ENCODE data around the gene USH1C.

USH1C gene

DNA sequence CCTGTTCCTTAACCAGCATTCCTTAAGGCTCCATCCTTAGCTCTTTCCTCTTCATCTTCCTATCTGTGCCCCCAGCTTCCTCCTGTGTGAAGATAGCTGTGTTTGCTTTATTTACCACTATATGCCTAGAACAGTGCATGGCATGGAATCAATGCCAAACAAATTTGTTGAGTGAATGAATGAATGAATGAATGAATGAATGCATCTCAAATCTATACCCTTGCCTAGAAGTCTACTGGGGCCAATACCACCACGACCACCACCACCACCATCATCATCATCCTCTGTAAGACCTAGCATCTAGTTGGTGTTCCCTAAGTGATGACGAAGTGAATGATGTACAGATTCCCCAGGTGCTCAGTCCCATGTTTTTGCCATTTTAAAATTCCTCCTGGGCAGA, 2.0 kb upstream of the USH1C start:
- Histone ChIP-seq H4K91ac (ENCODE audit: low read length) (no peak overlapping the region), H2BK15ac (ENCODE audit: low read depth, poor library complexity, severe bottlenecking) (no peak overlapping the region), H3K18ac (ENCODE audit: low read depth in 1 of 2, low read length in 2 of 2) (no peak overlapping the region), H4K8ac (ENCODE audit: low read length) (no peak overlapping the region), H2BK12ac (ENCODE audit: low read length in 2 of 2) (no peak overlapping the region), H2BK120ac (ENCODE audit: low read depth, low read length) (no peak overlapping the region), H3K9me3 (ENCODE audit: control insufficient read depth, low read length) (no peaks in the 10 kb centered on the region), H3K4ac (ENCODE audit: low read depth in 1 of 2, low read length in 2 of 2) (no peak overlapping the region), H3K9ac (ENCODE audit: low read length) (no peak overlapping the region), H3K79me1 (replicated peaks; ENCODE audit: low read length, poor library complexity, severe bottlenecking) (no peaks in the 10 kb centered on the region), H2AK5ac (ENCODE audit: low read length, severe bottlenecking) (no peak overlapping the region), H3K27ac (ENCODE audit: low read length, poor library complexity, severe bottlenecking) (no peak overlapping the region), H3K4me2 (ENCODE audit: low read length, poor library complexity, severe bottlenecking) (no peak overlapping the region), H3K27me3 (ENCODE audit: control insufficient read depth in 1 of 2, insufficient read depth in 1 of 2, low read length in 2 of 2) (peaks cover 42 to 76% of the 10 kb centered on the region in 2 experiments), H3K14ac (ENCODE audit: low read length in 2 of 2) (no peak overlapping the region), H3K4me3 (ENCODE audit: insufficient read depth in 1 of 2, low read depth in 1 of 2, low read length in 2 of 2) (no peak overlapping the region), H2AFZ (ENCODE audit: low read depth, low read length) (no peak overlapping the region), H3K23ac (ENCODE audit: low read length in 2 of 2) (no peak overlapping the region), H3K4me1 (ENCODE audit: control insufficient read depth, insufficient read depth, low read depth, low read length) (peaks cover 3% of the 10 kb centered on the region), H2BK5ac (ENCODE audit: low read depth, low read length, poor library complexity, severe bottlenecking) (no peak overlapping the region), H3K36me3 (ENCODE audit: control insufficient read depth in 1 of 2, insufficient read depth in 2 of 2, low read depth in 1 of 2, low read length in 2 of 2) (no peaks in the 10 kb centered on the region)
- WGBS, result 57% methylated on average over 2 of the region's 2 CpGs
- no peak for DNase-seq

DNA sequence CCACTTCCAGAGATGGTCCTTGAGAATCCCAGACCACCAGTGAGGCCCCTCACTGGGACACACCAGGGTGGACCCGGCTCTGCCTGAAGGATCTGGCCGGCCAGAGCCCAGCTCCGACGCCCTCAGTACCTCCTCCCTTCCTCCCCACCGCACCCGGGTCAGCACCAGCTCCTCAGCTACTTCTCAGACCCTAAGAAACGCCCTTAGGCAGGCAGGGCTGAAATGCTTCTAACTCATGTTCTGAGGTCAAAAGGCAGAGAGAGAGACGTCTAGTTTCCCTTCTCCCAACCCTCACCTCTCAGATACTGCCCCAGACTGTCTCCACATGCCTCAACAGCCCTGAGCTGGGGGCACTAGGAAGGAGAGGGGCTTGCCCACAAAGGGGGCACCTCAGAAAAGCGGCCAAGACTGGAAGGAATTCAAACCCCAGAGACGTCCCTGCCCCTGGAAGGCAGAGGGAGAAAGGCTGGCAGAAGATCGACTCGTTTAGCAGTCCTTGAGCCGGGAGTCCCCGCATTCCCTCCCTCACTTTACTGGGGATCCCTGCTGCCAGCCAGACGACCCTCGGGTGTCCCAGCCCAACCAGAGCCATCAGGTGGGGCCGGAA, 539 bp downstream of the USH1C start:
- Histone ChIP-seq H3K18ac (ENCODE audit: low read depth in 1 of 2, low read length in 2 of 2) (no peak overlapping the region), H3K4me3 (ENCODE audit: insufficient read depth in 1 of 2, low read depth in 1 of 2, low read length in 2 of 2) (no peak overlapping the region), H2BK12ac (ENCODE audit: low read length in 2 of 2) (no peak overlapping the region), H3K27ac (ENCODE audit: low read length, poor library complexity, severe bottlenecking) (no peak overlapping the region), H2BK5ac (ENCODE audit: low read depth, low read length, poor library complexity, severe bottlenecking) (no peak overlapping the region), H3K4me2 (ENCODE audit: low read length, poor library complexity, severe bottlenecking) (no peak overlapping the region), H2BK15ac (ENCODE audit: low read depth, poor library complexity, severe bottlenecking) (no peak overlapping the region), H4K8ac (ENCODE audit: low read length) (no peak overlapping the region), H3K4me1 (ENCODE audit: control insufficient read depth, insufficient read depth, low read depth, low read length) (peaks cover 3% of the 10 kb centered on the region), H3K36me3 (ENCODE audit: control insufficient read depth in 1 of 2, insufficient read depth in 2 of 2, low read depth in 1 of 2, low read length in 2 of 2) (no peaks in the 10 kb centered on the region), H3K79me1 (replicated peaks; ENCODE audit: low read length, poor library complexity, severe bottlenecking) (no peaks in the 10 kb centered on the region), H3K9ac (ENCODE audit: low read length) (no peak overlapping the region), H3K14ac (ENCODE audit: low read length in 2 of 2) (no peak overlapping the region), H3K27me3 (ENCODE audit: control insufficient read depth in 1 of 2, insufficient read depth in 1 of 2, low read length in 2 of 2) (peaks cover 52 to 86% of the 10 kb centered on the region in 2 experiments), H3K9me3 (ENCODE audit: control insufficient read depth, low read length) (no peaks in the 10 kb centered on the region), H2AFZ (ENCODE audit: low read depth, low read length) (no peak overlapping the region), H2BK120ac (ENCODE audit: low read depth, low read length) (no peak overlapping the region), H2AK5ac (ENCODE audit: low read length, severe bottlenecking) (no peak overlapping the region), H3K4ac (ENCODE audit: low read depth in 1 of 2, low read length in 2 of 2) (no peak overlapping the region), H4K91ac (ENCODE audit: low read length) (no peak overlapping the region), H3K23ac (ENCODE audit: low read length in 2 of 2) (no peak overlapping the region)
- 32% methylated on average over 16 of the region's 17 CpGs for WGBS
- DNase-seq, result no peak

DNA sequence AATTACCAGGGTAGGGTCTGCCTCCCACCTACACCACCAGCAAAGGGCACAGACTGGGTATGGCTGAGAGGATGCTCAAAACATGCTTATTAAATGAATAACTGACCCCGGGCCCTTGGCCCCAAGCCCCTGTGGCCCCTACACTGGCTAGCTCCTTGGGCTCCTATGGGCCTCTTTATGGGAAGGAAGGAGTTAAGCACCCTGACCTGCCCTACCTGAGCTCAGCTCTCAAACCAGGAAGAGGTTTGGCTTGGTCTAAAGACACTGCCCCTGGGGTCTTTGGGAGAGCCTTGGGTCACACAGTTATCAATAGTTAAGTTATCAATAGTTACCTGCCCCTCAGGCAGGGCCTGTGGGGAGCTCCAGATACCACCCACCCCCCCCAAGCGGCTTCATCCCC, 1.2 kb downstream of the USH1C start:
- no peak for DNase-seq
- Histone ChIP-seq H3K9ac (ENCODE audit: low read length) (no peak overlapping the region), H3K27me3 (ENCODE audit: control insufficient read depth in 1 of 2, insufficient read depth in 1 of 2, low read length in 2 of 2) (peaks cover 58 to 87% of the 10 kb centered on the region in 2 experiments), H3K36me3 (ENCODE audit: control insufficient read depth in 1 of 2, insufficient read depth in 2 of 2, low read depth in 1 of 2, low read length in 2 of 2) (no peaks in the 10 kb centered on the region), H2BK15ac (ENCODE audit: low read depth, poor library complexity, severe bottlenecking) (no peak overlapping the region), H4K91ac (ENCODE audit: low read length) (no peak overlapping the region), H3K4me1 (ENCODE audit: control insufficient read depth, insufficient read depth, low read depth, low read length) (peaks cover 3% of the 10 kb centered on the region), H2BK12ac (ENCODE audit: low read length in 2 of 2) (no peak overlapping the region), H4K8ac (ENCODE audit: low read length) (no peak overlapping the region), H2BK120ac (ENCODE audit: low read depth, low read length) (no peak overlapping the region), H3K4me3 (ENCODE audit: insufficient read depth in 1 of 2, low read depth in 1 of 2, low read length in 2 of 2) (no peak overlapping the region), H3K14ac (ENCODE audit: low read length in 2 of 2) (no peak overlapping the region), H3K79me1 (replicated peaks; ENCODE audit: low read length, poor library complexity, severe bottlenecking) (no peaks in the 10 kb centered on the region), H3K4me2 (ENCODE audit: low read length, poor library complexity, severe bottlenecking) (no peak overlapping the region), H3K18ac (ENCODE audit: low read depth in 1 of 2, low read length in 2 of 2) (no peak overlapping the region), H3K9me3 (ENCODE audit: control insufficient read depth, low read length) (no peaks in the 10 kb centered on the region), H2AFZ (ENCODE audit: low read depth, low read length) (no peak overlapping the region), H2AK5ac (ENCODE audit: low read length, severe bottlenecking) (no peak overlapping the region), H3K27ac (ENCODE audit: low read length, poor library complexity, severe bottlenecking) (no peak overlapping the region), H3K23ac (ENCODE audit: low read length in 2 of 2) (no peak overlapping the region), H3K4ac (ENCODE audit: low read depth in 1 of 2, low read length in 2 of 2) (no peak overlapping the region), H2BK5ac (ENCODE audit: low read depth, low read length, poor library complexity, severe bottlenecking) (no peak overlapping the region)
- WGBS, result 83% methylated on average over 2 of the region's 2 CpGs

DNA sequence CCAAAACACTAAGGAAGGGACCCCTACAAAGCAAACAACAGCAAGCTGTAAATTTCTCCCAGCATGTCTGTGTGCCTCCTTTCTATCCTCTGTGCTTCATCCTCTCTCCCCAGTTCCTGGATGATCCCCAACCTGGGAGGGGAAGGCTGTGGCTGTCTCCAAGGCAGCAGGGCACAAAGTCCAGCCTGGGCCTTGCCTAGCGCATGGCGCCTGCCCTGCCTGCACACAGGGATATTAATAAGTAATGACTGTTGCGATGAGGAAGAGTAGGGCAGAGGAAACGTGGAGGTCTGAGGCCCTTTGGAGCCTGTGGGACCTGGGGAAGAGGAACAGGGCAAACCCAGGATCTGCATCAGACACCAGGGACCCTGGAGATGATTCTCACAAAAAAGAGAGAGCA, 2.0 kb downstream of the USH1C start:
- 89% methylated on average over 4 of the region's 4 CpGs for WGBS
- peak overlapping the region in 1 of 2 experiments; percentile 9 for H3K23ac ChIP-seq (ENCODE audit: low read length in 2 of 2)
- no peak overlapping the region for H3K9ac ChIP-seq (ENCODE audit: low read length)
- no peak overlapping the region for H3K4ac ChIP-seq (ENCODE audit: low read depth in 1 of 2, low read length in 2 of 2)
- H3K4me3 ChIP-seq (ENCODE audit: insufficient read depth in 1 of 2, low read depth in 1 of 2, low read length in 2 of 2), result no peak overlapping the region
- H2BK12ac ChIP-seq (ENCODE audit: low read length in 2 of 2), result no peak overlapping the region
- DNase-seq, result no peak
- H3K9me3 ChIP-seq (ENCODE audit: control insufficient read depth, low read length), result no peaks in the 10 kb centered on the region
- H2BK120ac ChIP-seq (ENCODE audit: low read depth, low read length), result no peak overlapping the region
- no peak overlapping the region for H3K18ac ChIP-seq (ENCODE audit: low read depth in 1 of 2, low read length in 2 of 2)
- no peaks in the 10 kb centered on the region for H3K36me3 ChIP-seq (ENCODE audit: control insufficient read depth in 1 of 2, insufficient read depth in 2 of 2, low read depth in 1 of 2, low read length in 2 of 2)
- no peak overlapping the region for H2BK15ac ChIP-seq (ENCODE audit: low read depth, poor library complexity, severe bottlenecking)
- H2AK5ac ChIP-seq (ENCODE audit: low read length, severe bottlenecking), result no peak overlapping the region
- H3K27me3 ChIP-seq (ENCODE audit: control insufficient read depth in 1 of 2, insufficient read depth in 1 of 2, low read length in 2 of 2), result peaks cover 64 to 87% of the 10 kb centered on the region in 2 experiments
- H3K4me2 ChIP-seq (ENCODE audit: low read length, poor library complexity, severe bottlenecking), result no peak overlapping the region
- H2AFZ ChIP-seq (ENCODE audit: low read depth, low read length), result no peak overlapping the region
- no peak overlapping the region for H4K91ac ChIP-seq (ENCODE audit: low read length)
- H4K8ac ChIP-seq (ENCODE audit: low read length), result no peak overlapping the region
- no peak overlapping the region for H3K27ac ChIP-seq (ENCODE audit: low read length, poor library complexity, severe bottlenecking)
- H2BK5ac ChIP-seq (ENCODE audit: low read depth, low read length, poor library complexity, severe bottlenecking), result no peak overlapping the region
- no peak overlapping the region for H3K14ac ChIP-seq (ENCODE audit: low read length in 2 of 2)
- H3K4me1 ChIP-seq (ENCODE audit: control insufficient read depth, insufficient read depth, low read depth, low read length), result peaks cover 3% of the 10 kb centered on the region
- H3K79me1 ChIP-seq (replicated peaks; ENCODE audit: low read length, poor library complexity, severe bottlenecking), result no peaks in the 10 kb centered on the region

Measured in mesenchymal stem cell (in vitro differentiated cells and primary cell).